OCI-M1 (cell line): Measurements from ENCODE around the gene EXOC7.

ENCODE experiments used
- DNase-seq: peaks from one replicate; lab custom pipeline; 2025; lab: John Stamatoyannopoulos, UW

The EXOC7 gene

DNA sequence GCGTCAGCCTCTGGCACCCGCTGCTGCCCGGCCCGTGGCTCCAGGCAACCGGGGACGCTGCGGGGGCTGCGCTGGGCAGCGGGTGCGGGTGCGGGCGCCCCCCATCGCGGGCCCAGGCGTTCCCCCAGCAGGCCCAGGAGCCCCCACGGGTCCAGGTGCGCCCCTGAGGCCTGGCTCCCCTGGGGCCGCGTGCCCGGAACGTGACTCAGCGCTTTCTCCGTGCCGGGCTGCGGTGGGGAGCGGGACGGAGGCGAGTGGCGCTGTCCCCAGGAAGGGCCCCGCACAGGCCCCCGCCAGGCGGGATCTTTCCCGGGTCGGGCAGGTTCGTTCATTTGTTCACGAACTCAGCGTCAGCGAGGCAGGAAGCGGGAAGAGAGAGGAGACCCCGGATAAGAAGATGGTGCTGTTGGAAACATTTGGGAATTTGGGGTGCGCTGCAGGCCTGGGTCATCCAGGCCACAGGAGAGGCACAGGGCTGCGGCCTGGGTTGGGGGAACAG is 18.4 kb upstream of the EXOC7 start:
- no peak for DNase-seq

DNA sequence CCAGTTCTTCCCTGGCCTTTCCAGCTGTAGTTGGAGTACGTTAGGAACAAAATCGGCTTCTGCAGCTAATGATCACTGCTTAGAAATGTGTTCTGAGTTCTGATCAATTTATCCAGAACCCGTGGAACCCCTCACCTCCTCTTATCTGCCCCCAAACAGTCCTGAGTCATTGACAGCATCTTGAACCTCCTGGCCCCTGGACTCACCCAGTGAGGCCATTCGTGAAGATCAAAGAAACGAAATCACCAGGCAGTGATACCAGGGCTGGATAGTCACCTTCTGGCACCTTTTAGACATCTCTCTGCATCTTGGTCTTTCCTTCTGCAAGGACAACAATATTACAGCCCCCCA is 17.0 kb upstream of the EXOC7 start:
- no peak for DNase-seq

DNA sequence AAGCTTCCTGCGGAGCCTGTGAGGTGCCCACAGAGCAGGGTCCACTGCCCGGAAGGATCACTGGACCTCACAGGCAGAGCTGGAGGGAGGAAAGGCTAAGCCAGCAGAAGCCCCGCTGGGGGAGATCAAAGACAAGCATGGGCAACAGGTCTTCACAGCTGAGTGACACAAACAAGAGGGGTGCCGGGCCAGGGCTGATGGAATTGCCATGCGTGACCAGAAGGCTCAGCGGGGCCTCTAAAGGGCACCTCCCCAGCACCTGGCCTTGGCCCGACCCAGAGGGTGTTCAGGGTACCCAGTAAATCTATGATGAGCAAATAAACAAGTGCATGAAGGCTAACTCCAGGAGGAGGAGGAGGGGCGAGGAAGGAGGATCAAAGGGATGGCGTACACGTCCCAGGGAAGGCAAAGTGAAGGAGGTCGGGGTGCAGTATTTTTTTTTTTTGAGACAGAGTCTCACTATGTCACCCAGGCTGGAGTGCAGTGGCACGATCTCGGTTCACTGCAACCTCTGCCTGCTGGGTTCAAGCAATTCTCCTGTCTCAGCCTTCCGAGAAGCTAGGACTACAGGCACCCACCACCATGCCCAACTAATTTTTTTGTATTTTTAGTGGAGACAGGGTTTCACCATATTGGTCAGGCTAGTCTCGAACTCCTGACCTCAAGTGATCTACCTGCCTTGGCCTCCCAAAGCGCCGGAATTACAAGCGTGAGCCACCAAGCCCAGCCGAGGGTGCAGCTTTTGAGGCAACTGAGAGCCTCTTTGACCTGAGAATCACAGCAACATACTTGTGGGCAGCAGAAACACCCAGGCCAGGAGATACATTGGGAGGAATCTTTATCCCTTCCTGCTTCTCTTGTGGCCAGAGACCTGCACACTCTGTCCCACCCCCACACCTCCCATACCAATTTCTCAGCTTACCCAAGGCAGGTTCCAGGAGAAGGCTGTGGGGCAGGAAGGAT is 16.1 kb upstream of the EXOC7 start:
- DNase-seq = no peak

DNA sequence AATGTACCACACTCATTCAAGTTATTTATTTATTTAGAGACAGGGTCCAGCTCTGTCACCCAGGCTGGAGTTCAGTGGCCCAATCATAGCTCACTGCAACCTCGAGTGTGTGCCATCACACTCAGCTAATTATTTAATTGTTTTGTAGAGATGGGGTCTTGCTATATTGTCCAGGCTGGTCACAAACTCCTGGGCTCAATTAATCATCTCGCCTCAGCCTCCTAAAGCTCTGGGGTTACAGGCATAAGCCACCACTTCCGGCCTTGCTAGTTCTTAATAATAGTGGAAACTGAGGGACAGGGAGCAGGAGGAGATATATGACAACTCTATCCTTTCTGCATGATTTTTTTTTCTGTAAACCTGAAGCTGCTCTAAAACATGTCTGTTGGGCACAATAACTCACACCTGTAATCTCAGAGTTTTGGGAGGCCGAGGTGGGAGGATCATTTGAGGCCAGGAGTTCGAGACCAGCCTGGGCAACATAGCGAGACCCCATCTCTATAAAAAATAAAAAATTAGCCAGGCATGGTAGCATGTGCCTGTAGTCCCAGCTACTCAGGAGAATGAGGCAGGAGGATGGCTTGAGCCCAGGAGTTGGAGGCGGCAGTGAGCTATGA is 11.7 kb upstream of the EXOC7 start:
- no peak for DNase-seq

DNA sequence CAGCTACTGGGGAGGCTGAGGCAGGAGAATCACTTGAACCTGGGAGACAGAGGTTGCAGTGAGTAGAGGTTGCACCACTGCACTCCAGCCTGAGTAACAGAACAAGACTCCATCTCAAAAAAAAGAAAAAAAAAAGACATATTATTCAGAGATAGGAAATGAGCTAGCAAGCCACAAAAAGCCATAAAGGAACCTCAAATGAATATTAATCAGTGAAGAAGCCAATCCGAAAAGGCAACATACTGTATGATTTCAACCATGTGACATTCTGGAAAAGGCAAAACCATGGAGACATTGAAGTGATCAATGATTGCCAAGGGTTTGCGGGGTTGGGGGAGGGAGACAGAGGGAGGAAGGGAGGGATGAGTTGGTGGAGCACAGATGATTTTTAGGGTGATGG is 8.4 kb upstream of the EXOC7 start:
- no peak for DNase-seq

DNA sequence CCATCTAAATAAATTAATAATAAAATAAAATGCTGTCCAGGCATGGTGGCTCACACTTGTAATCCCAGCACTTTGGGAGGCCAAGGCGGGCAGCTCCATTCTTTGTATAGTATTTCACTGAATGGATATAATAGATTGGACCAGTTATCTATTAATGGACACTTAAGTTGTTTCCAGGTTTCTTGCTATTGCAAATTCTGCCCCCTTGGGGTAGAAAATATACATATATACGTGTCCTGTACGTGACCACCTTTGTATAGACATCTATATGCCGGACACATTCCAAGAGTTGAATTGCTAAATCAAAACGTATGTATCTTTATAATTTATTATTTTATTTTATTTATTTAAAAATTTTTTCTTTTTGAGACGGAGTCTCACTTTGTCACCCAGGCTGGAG is 3.9 kb upstream of the EXOC7 start:
- DNase-seq = peak; percentile 18

DNA sequence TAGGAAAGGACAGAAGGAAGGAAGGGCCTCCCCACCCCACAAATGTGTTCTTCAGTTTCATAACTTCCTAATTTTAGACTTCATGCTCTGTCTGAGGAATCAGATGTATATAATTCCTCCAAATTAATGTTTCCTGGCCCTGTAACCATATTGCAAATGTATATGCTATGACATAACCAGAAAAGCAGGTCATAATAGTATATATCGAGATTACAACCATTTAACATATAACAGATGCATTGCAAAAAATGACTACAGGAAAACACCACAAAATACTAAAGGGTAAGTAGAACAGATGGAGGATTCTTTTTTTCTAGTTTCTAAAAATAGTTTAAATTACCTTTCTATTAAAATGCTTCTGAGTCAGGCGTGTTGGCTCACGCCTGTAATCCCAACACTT is 3.1 kb upstream of the EXOC7 start:
- no peak for DNase-seq

DNA sequence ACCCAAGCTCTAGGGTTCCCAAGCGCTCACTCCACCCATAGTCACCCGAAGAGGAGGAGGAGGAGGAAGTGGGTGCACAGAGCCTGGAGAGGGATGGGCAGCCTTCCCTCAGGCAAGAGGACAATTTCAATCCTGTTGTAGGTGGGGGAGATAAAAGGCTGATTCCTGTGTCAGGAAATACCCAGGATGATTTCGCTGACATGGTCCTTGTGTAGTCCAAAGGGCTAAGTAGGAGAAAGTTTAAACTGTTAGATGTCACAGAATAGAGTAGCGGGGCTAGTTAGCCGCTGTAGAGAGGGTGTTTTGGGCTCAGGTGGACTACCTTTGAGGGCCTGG is 1.3 kb upstream of the EXOC7 start:
- DNase-seq = no peak

DNA sequence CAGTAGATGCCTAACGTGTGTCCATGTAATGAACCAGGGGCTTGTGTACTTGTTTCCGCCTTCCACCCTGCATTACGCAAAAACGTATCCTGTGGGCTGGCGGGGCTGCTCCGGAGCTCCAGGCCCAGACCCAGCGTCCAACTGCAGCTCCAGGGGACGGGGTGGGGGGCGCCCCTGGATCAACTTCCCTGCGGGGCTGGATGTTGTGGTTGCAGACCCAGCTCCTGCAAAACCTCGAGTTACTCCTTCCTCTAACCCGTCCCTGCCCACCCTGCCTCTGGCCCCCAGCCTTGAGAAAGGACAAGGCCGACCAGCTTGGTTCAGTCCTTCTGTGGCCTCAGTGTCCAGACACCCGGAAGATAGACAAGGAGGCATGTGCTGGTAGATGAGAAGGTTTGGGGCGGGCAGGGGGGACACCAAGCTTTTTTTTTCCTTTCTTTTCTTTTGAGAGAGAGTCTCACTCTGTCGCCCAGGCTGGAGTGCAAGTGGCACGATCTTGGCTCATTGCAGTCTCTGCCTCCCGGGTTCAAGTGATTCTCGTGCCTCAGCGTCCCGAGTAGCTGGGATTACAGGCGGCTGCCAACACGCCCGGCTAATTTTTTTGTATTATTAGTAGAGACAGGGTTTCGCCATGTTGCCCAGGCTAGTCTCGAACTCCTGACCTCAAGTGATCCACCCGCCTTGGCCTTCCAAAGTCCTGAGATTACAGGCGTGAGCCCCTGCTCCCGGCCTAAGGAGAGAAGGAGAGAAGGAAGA is 731 bp upstream of the EXOC7 start:
- no peak for DNase-seq

DNA sequence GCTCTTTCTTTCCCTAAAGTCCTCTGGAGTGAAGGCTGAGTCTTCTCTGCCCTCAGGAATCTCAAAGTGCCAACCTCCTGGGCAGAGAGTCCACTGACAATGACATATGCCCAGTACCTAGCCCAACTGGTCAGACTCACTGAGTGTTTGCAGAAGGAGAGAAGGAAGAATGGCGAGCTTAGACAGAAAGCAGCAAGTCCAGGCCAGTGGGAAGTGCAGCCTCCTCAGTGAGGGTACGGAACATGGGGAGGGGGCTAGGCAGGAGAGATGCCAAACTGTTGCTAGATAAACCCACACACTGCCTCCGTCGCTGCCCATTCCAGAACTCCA is 678 bp downstream of the EXOC7 start:
- no peak for DNase-seq

DNA sequence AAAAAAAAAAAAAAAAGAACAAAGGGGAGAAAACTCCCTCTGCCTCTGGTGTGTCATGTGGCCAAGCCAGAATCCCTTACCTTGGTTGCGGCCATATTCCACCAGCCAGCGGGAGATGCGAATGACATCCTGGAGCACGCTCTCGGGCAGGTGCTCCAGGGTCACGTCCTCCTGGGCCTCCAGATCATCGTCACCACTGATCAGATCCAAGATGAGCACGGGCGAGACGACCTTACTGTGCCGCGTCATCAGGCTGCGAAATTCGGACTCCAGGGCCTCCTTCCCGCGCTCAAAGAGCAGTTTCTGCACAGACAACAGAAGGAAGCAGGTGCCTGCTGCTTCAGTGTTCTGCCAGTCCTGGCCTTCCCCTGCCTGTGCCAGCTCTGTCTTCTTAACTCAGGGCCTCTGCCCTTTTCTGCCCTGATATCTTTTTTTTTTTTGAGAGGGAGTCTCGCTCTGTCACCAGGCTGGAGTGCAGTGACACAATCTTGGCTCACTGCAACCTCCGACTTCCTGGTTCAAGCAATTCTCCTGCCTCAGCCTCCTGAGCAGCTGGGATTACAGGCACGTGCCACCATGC is 5.8 kb downstream of the EXOC7 start:
- no peak for DNase-seq

DNA sequence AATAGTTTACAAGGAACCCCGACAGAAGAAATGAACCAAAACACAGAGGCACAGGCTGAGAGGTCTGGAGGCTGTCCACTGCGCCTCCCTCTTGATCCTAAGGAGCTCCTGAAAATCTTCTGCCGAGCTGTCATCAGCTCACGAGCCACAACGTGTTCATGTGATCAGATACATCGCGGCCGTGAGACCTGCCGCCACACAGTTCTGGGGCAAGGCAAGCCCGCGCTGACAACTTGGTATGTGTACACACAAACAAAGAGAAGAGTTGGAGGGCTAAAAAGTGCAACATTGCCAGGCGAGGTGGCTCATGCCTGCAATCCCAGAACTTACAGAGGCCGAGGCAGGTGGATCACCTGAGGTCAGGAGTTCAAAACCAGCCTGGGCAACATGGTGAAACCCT is 7.6 kb downstream of the EXOC7 start:
- DNase-seq = no peak

DNA sequence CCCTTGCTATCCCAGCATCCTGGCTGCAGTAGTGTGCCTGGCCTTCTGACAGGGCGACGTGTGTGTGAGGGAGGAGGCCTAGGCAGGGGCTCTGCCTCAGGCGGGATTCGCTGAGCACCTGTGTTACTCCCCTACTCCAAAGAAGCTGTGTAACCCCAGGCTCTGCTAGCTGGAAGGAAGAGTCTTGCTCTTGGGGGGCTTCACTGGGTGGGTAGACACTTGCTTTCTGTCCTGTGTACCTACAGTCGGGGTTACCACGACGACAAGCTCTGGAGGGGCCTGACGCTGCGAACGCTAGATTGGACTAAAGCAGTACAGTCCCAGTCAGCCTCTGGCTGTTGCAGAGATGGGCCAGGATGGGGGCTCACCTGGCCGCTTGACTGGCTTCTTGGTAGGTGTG is 9.5 kb downstream of the EXOC7 start:
- no peak for DNase-seq

DNA sequence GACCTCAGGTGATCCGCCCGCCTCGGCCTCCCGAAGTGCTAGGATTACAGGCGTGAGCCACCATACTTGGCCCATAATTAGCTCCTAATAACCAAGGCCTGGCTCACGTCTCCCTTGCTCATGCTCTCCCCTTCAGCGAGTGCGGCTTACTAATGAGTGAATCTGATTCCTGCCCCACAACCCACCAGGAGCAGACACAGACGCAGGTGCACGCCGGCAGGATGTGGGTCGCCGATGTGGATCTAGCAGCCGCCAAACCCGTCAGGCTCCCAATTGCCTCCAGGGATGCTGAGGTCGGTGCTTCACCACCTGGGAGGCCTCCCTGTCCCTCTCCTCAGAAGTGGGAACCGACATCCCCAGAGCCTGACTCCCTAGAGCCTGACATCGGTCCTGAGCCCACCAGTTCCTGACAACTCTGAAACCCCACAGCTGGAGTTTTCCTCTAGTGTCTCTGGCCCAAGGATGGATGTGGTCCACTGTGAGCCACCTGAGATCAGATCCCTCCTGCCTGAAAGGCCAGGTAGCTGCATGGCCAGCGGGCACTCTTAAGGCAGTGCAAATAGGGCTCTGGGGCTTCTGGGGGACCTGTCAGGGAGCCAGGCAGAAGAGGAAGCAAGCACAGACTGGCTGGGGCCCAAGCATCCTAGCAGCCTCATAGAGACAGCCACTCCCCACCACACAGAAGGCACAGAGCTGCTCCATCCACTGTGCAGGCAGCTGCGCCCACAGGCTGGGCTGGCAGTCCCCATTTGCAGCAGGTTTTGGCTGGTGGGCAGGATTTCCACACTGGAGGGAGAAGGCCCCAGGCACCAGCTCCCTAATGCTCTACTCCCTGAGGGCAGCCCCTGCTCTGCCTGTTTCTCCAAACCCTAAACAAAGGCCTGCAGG is 10.8 kb downstream of the EXOC7 start:
- DNase-seq = no peak

DNA sequence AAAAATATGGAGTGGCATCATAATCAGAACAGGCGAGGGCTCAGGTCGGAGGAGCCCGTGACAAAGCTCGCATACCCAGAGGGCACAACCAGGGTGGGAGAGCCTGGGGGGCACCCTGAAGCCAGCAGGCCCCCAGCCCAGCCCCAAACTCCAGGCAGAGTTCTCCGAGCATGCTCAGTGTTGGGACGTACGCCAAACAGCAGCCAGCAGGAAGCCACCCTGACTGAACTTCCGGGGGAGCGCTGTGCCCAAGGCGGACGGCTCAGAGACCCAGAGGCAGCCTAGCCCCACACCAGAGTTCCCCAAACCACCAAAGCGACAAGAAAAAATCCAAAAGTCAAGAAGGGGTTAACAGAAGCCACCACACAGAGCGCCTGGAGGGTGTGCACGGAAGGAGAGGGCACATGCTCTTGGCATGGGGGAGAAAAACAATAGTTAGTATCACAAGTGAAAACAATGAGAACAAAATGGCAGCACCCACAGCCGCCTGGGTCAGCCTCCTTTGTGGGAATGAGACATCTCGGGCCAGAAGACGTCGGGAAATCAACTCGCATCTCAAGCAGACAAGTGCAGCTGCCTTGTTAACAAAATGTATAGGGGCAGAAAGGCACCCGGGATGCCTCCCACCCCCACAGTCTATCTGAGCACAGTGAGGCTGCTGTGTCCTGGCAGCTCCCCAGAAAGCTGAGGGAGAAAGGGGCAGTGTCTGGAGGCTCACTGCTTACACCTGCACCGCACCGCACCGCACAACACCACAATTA is 11.9 kb downstream of the EXOC7 start:
- DNase-seq = no peak

DNA sequence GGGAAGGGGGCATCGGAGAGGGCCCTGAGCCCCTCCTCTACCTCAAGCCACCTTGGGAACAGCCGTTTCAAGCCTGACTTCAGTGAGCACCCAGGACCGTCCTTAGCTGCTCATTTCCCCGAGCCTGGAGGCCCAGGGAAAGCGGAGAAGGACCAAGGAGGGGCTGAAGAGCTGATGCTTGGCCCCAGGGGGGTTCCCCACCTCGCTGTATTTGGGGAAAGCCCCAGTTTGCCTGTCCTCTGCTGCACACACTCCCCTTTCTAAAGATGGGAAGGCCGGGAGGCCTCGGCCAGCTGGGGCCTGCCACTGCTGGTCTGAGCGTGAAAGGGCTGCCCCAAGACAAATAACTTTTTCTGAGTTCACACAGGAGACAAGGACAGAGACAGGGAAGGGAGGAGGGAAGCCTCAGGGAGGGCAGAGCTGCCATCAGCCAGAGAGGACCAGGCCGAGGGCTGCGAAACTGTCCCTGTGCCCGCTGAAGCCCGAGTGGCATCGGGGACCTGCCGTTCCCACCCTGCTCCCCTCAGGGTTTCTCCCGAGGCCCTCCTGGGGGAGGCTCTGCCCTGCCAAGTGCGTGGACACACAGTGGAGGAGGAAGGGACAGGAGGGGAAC is 13.0 kb downstream of the EXOC7 start:
- no peak for DNase-seq

DNA sequence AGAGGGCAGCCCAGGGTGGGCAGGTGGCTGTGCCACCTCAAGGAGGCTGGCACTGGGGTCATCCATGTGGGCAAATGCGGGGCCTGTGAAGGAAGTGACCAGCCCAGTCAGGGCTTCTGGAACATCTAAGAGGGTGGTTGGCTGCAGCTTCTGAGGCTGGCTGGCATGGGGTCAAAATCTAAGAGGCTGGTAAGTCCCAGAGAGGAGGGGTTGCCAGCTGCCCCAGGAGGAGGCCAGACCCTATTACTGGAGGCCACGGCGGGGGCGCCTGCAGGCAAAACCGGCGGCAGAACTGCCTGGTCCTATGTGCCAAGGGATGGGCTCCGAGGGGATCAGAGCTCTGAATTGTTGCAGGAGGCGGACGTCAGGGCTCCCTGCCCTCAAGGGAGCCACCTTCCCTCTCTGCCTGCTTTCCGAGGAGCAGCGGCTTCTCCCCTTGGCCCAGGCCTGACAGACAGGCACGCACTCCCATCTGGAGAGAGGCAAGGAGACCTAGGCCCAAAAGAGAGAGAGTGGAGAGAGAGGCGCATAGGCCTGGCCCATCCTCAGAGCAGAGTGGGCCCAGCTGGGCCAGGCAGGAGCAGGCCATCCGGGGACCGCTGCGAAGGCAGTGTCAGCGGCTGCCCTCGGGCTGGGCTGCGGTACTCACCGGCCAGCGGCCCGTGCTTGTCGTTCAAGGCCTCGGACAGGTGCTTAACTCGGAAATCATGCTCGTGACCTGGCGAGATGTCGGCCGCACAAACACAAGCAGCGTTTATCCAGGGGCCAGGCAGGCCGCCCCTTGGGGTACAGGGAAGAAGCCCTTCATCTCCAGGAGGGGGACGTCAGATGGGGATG is 13.7 kb downstream of the EXOC7 start:
- no peak for DNase-seq

DNA sequence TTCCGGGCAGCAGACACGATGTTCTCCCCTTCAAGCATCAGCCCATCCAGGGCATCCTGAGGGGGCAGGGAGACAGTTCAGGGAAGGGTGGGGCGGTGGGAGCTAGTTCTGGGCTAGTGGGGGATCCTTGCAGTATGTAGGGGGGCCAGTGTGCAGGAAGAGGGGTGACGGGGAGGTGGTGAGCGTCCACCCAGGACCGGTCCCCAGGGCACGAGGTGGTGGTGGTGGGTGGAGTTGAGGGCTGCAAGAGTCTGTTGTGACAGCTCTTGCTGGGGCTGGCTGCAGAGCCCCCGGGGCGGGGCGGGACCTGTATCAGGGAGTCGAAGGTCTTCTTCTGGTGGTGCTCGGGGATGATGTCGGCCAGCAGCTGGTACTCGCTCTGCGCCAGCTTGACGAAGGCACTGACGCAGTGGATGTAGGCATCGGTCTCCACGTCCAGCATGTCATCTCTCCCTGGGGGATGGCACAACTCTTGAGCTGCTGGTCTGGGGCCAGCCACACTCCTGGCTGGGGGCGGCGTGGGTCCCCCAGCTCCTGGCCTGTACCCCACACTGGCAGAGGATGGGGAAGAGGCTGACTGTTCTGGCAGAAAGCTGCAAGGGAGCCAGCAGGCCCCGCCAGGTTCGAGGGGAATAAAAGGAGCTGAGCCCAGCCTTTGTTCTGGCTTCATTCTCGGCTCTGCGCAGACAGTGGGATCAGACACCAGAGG is 14.6 kb downstream of the EXOC7 start:
- DNase-seq = no peak
